Measurements from ENCODE around the gene DHX40. TPM values are rescaled to one million over a fixed set of nuclear protein-coding genes. Genes with fewer than 3 reads are reported as not detected.
"Not testable (repeated sequence)": the region's sequence is repeated elsewhere in the genome, so short reads cannot be mapped to it uniquely, and the experiment has no call there.

DHX40 gene
- total RNA-seq, 1 donor from 2014 or later = 20.5 TPM

GRCh38 chr17:59643159-59644140 is 78.0 kb downstream of the DHX40 start:
- Mint-ChIP-seq H3K9me3 (no peaks in the 10 kb centered on the region), H3K36me3 (ENCODE audit: low read depth) (peaks cover 38% of the 10 kb centered on the region), H3K4me3 (no peak overlapping the region), H3K27me3 (no peaks in the 10 kb centered on the region), H3K27ac (no peak overlapping the region), H3K4me1 (peaks cover 37% of the 10 kb centered on the region)
- intact Hi-C loops (cut with micrococcal nuclease) = loop anchor here (2.0 kb wide), 1 partner anchor 17 kb away; no protein-coding TSS in a partner anchor
- no peak for DNase-seq

- H3K27me3 Mint-ChIP-seq = no peaks in the 10 kb centered on the region
- intact Hi-C loops (cut with micrococcal nuclease) = no loop called here
- H3K4me1 Mint-ChIP-seq = peaks cover 38% of the 10 kb centered on the region
- no peak overlapping the region for H3K27ac Mint-ChIP-seq
- DNase-seq = no peak
- H3K36me3 Mint-ChIP-seq (ENCODE audit: low read depth) = peaks cover 66% of the 10 kb centered on the region
- H3K9me3 Mint-ChIP-seq = no peaks in the 10 kb centered on the region
- H3K4me3 Mint-ChIP-seq = no peak overlapping the region
These were observed 81.9 kb downstream of the DHX40 start for GRCh38 chr17:59647288-59647687.

GRCh38 chr17:59649886-59650285 is 84.5 kb downstream of the DHX40 start:
- Mint-ChIP-seq H3K9me3 (no peaks in the 10 kb centered on the region), H3K4me1 (peaks cover 25% of the 10 kb centered on the region), H3K27me3 (no peaks in the 10 kb centered on the region), H3K4me3 (no peak overlapping the region), H3K27ac (no peak overlapping the region), H3K36me3 (ENCODE audit: low read depth) (peaks cover 69% of the 10 kb centered on the region)
- no peak for DNase-seq
- intact Hi-C loops (cut with micrococcal nuclease) = no loop called here

GRCh38 chr17:59650642-59651041 is 85.2 kb downstream of the DHX40 start:
- Mint-ChIP-seq H3K4me3 (no peak overlapping the region), H3K9me3 (no peaks in the 10 kb centered on the region), H3K36me3 (ENCODE audit: low read depth) (peaks cover 74% of the 10 kb centered on the region), H3K4me1 (peaks cover 25% of the 10 kb centered on the region), H3K27ac (no peak overlapping the region), H3K27me3 (no peaks in the 10 kb centered on the region)
- no peak for DNase-seq
- intact Hi-C loops (cut with micrococcal nuclease) = no loop called here

GRCh38 chr17:59651346-59651745 is 85.9 kb downstream of the DHX40 start:
- no peak overlapping the region for H3K4me3 Mint-ChIP-seq
- peaks cover 75% of the 10 kb centered on the region for H3K36me3 Mint-ChIP-seq (ENCODE audit: low read depth)
- no peak overlapping the region for H3K27ac Mint-ChIP-seq
- H3K9me3 Mint-ChIP-seq = no peaks in the 10 kb centered on the region
- intact Hi-C loops (cut with micrococcal nuclease) = no loop called here
- H3K27me3 Mint-ChIP-seq = no peaks in the 10 kb centered on the region
- no peak for DNase-seq
- H3K4me1 Mint-ChIP-seq = peaks cover 25% of the 10 kb centered on the region

- no peak overlapping the region for H3K27ac Mint-ChIP-seq
- DNase-seq = no peak
- no peaks in the 10 kb centered on the region for H3K9me3 Mint-ChIP-seq
- no peaks in the 10 kb centered on the region for H3K27me3 Mint-ChIP-seq
- H3K4me1 Mint-ChIP-seq = peaks cover 25% of the 10 kb centered on the region
- H3K4me3 Mint-ChIP-seq = no peak overlapping the region
- H3K36me3 Mint-ChIP-seq (ENCODE audit: low read depth) = peaks cover 70% of the 10 kb centered on the region
- intact Hi-C loops (cut with micrococcal nuclease) = no loop called here
These were observed 86.7 kb downstream of the DHX40 start for GRCh38 chr17:59652119-59652518.

GRCh38 chr17:59656624-59657023 is 91.2 kb downstream of the DHX40 start:
- H3K27ac Mint-ChIP-seq; DNase-seq; H3K4me3 Mint-ChIP-seq; H3K27me3 Mint-ChIP-seq; intact Hi-C loops (cut with micrococcal nuclease); H3K9me3 Mint-ChIP-seq; H3K4me1 Mint-ChIP-seq: not testable (repeated sequence)
- H3K36me3 Mint-ChIP-seq (ENCODE audit: low read depth) = peaks cover 66% of the 10 kb centered on the region

Other genes starting within 250 kb of the DHX40 start
- 6.2 and 7.0 TPM in 2 replicates for gene YPEL2, start 234.0 kb upstream of the DHX40 start, total RNA-seq
- 187 and 190 TPM in 2 replicates for gene CLTC, start 54.3 kb downstream of the DHX40 start, total RNA-seq
- gene PTRH2, start 141.8 kb downstream of the DHX40 start, total RNA-seq = 49.0 and 50.3 TPM in 2 replicates
- 417 and 422 TPM in 2 replicates for gene VMP1, start 142.0 kb downstream of the DHX40 start, total RNA-seq